Measurements from ENCODE around the gene HOXC6. TPM values are rescaled to one million over a fixed set of nuclear protein-coding genes. Genes with fewer than 3 reads are reported as not detected.

HOXC6 gene
- total RNA-seq, 1 donor from 2014 or later, result not detected

Other genes starting within 250 kb of the HOXC6 start
- not detected in 2 replicates for gene HOXC13, start 89.6 kb upstream of the HOXC6 start, total RNA-seq
- not detected in 2 replicates for gene HOXC12, start 73.5 kb upstream of the HOXC6 start, total RNA-seq
- gene HOXC11, start 55.3 kb upstream of the HOXC6 start, total RNA-seq, result not detected in 2 replicates
- gene HOTAIR, start 53.5 kb upstream of the HOXC6 start, total RNA-seq, result not detected in 2 replicates
- gene HOXC10, start 43.3 kb upstream of the HOXC6 start, total RNA-seq, result not detected in 2 replicates
- gene HOXC9, start 28.3 kb upstream of the HOXC6 start, total RNA-seq, result not detected in 2 replicates
- not detected in 2 replicates for gene HOXC8, start 19.5 kb upstream of the HOXC6 start, total RNA-seq
- gene HOXC5, start 4.6 kb downstream of the HOXC6 start, total RNA-seq, result not detected in 2 replicates
- 0.14 and 0.21 TPM in 2 replicates for gene HOXC4, start 25.4 kb downstream of the HOXC6 start, total RNA-seq
- 26.9 and 31.1 TPM in 2 replicates for gene SMUG1, start 160.5 kb downstream of the HOXC6 start, total RNA-seq